Fibroblast of skin of left biceps (primary cell): ENCODE data around the gene UVRAG.
"Not testable (repeated sequence)": the region's sequence is repeated elsewhere in the genome, so short reads cannot be mapped to it uniquely, and the experiment has no call there.

Experiments
- DNase-seq, 2 experiments: peaks; one replicate each; pipeline ENCODE4 v3.0.0-alpha.2; 2013; ENCODE audit warnings: low read depth in 2 of 2

UVRAG gene

GRCh38 chr11:75959540-75959939, 144.5 kb downstream of the UVRAG start:
- no peak for DNase-seq

DNA sequence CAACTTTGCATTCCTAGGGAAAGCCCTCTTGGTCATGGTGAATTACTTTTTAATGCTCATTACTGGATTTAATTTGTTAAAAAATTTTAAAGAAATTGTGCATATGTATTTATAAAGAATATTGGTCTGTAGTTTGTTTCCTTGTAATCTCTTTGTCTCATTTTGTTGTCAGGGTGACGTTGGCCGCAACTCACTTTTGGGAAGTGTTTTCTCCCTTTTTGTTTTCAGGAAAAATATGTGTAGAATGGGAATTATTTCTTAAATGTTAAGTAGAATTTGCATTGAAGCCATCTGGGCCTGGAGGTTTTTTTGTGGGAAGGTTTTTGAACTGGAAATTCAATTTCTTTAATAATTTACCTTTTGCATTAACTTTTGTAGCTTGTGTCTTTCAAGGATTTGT, 149.1 kb downstream of the UVRAG start:
- no peak for DNase-seq

DNA sequence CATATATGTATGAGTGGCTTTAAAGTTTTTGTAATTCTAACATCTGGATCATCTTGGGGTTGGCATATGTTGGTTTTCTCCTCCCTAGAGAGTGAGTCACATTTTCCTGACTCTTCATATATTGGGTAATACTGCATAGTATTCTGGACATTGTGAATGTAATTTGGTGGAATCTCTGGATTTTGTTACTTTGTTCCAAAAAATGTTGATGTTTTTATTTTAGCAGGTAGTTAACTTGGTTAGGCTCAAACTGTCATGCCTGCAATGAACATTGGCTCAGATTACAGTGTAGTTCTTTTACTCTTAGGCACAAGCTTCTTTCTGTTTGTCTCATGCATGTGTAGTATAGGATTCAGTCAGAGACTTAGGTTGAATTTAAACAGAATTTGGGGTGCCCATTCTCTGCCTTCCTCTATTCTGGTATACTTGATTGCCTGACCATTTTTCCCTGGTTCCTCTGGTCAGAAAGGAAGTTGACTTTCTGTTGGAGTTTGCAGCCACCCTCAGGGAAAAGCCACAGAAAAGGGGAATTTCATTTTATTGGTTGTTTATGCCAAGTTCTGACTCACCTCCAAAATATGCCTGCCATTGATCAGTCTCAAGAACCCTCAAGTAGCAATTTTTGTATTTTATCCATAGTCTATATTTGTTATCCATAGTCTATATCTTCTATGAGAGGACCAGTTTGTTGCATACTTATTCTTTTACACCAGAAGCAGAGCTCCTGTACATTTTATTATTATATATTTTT, 151.7 kb downstream of the UVRAG start:
- peak; percentile 80 to 85 for DNase-seq

DNA sequence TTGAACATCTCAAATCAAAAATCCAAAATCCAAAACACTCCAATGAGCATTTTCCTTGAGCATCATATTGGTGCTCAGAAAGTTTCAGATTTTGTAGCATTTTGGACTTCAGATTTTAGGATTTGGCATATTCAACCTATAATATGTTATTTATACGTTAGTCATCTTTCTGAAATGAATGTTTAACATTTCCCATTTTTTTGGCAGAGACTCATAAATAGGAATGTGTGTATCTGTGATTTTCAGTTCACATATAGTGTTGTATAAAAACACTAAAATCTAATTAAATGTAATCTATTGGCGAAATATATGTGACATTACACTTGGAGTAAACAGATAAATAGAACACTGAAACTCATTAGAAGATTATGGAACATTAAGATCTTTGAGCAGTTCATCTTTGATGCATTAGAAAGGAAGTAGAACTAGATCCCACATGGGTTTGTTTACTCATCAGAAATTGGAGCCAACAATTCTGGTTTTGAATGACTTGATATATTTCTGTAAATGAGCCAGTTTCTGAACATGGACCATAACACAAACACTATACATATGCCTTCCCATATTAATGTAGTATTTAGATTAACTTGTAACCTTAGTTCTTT, 153.1 kb downstream of the UVRAG start:
- peak; percentile 29 for DNase-seq

DNA sequence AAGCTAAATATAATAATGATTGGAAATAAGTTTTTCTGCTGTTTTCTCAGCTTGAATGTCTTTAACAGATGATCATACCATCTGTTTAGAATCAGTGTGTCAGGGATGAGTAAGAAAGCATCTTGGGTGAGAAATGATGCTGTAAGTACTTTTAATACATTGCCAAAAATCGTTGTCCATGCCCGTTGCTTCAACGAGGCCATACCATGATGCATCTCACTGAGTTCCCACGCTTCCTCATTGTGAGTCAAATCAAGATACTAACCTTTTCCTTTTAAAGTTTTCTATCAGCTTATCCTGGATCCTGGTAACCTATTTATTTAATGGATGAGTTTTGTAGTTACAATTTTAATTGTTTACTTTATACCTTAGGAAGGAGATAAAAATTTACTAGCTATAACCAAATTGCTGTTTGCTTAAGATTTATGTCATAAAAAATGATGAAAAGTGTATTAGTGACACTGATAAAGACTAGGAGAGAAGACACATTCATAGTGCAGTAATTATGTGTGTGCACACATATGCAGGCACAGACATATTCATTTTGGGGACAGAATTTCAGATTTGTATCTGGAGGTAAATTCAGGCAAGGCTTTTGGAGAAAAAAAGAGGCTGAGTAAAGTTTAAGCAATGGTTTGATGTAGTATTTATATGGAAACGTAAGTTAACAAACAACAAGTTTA, 154.8 kb downstream of the UVRAG start:
- peak; percentile 26 to 40 for DNase-seq

GRCh38 chr11:75973710-75974109, 158.7 kb downstream of the UVRAG start:
- not testable (repeated sequence) for DNase-seq

DNA sequence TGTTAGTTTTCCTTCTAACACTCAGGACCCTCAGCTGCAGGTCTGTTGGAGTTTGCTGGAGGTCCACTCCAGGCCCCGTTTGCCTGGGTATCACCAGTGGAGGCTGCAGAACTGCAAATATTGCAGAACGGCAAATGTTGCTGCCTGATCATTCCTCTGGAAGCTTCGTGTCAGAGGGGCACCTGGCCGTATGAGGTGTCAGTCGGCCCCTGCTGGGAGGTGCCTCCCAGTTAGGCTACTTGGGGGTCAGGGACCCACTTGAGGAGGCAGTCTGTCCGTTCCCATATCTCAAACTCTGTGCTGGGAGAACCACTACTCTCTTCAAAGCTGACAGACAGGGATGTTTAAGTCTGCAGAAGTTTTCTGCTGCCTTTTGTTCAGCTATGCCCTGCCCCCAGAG, 164.1 kb downstream of the UVRAG start:
- DNase-seq: not testable (repeated sequence)

DNA sequence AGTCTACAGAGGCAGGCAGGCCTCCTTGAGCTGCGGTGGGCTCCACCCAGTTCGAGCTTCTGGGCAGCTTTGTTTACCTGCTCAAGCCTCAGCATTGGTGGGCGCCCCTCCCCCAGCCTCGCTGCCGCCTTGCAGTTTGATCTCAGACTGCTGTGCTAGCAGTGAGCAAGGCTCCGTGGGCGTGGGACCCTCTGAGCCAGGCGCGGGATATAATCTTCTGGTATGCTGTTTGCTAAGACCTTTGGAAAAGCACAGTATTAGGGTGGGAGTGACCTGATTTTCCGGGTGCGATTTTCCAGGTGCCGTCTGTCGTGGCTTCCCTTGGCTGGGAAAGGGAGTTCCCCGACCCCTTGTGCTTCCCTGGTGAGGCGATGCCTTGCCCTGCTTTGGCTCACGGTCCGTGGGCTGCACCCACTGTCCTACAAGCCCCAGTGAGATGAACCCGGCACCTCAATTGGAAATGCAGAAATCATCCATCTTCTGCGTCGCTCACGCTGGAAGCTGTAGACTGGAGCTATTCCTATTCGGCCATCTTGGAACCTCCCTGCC, 164.5 kb downstream of the UVRAG start:
- not testable (repeated sequence) for DNase-seq

DNA sequence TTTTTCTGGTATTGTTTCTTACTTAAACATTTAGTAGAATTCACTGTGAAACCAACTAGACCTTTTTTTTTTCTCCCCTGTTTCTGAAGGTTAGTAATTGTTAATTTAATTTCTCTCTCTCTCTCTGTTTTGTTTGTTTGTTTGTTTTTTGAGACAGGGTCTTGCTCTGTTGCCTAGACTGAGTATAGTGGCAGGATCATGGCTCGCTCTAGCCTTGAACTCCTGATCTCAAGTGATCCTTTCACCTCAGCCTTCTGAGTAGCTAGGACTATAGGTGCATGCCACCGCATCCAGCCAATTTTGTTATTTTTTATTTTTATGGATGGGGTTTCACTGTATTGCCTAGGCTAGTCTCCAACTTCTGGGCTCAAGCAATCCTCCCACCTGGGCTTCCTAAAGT, 165.0 kb downstream of the UVRAG start:
- DNase-seq: no peak

DNA sequence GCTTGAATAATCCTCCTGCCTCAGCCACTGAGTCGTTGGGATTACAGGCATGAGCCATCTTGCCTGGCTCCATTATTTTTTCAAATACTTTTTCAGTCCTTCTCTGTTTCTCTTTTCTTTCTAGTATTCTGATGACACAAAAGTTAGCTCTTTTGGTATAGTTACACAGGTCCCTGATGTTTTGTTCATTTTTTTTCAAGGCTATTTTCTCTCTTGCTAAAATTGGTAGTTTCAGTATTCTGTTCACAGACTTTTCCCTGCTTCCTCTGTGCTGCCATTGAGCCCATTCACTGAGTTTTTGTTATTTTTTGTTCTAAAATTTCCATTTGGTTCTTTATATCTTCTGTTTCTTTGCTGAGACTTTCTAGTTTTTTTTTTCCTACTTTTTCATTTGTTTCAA, 166.5 kb downstream of the UVRAG start:
- DNase-seq: no peak

- no peak for DNase-seq
Measured at GRCh38 chr11:75982309-75982708, 167.3 kb downstream of the UVRAG start.

- no peak for DNase-seq
Measured at GRCh38 chr11:75986966-75987365, 172.0 kb downstream of the UVRAG start.

DNA sequence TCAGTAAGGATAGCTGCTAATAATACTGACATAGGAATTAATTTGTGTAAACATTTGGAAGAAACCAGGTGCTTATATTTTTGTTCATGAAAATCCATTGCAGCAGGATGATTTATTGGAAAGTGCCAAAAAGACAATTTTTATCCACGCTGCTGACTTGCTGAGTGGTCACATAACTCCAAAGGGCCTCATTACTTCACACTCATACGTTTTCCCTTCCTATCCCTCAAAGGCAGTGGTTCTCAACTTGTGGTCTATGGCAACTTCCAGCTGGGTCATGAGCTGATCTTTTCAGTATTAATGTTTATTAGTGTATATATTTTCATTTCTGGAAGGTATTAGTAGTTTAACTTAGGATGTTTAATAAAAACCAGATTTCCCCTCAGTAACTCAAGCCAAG, 178.1 kb downstream of the UVRAG start:
- DNase-seq: peak; percentile 31 to 42

GRCh38 chr11:75994616-75995015, 179.6 kb downstream of the UVRAG start:
- DNase-seq: no peak

DNA sequence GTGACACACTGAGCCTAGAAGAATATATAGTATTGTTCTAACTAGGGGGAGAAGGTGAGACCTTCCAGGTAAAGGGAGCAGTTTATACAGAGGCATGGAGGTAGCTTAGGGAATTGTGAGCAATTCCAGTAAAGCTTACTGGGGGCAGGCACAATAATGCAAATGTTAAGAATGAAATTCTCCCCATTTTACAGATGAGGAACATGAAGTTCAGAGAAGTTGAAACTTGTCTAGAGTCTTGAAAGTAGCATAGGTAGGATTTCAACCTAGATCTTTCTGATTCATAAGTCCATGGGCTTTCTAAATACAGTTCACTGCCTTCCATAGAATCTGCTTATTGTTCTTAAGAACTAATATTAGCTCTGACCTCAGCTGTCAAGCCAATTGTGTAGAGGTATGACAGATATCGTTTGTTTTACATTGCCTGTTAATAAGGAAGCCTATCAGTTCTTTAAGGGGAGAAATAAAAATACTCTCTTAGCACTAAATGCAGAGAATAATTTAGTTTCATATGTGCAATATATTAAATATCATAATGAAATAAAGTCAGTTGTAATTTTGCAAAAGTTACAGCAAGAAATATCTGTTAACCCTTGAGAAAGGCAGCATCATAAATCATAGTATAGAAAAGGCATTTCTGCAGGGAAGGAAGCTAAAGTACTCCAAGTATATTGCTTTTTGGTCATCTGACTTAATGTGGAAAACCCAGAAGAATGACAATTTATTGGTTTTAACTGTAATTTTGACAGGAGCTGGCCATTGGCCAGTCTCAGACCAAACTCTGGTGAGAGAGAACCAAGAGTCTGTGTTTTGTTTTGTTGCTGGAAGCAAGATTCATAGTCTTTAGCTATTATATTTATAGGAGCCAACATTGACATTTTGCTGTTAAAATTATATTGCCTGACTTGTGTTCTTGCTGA, 181.8 kb downstream of the UVRAG start:
- DNase-seq: peak; percentile 33 to 36

- no peak for DNase-seq
Measured at GRCh38 chr11:76004400-76004799, 189.4 kb downstream of the UVRAG start.

GRCh38 chr11:76005756-76006155, 190.7 kb downstream of the UVRAG start:
- DNase-seq: no peak

GRCh38 chr11:76007166-76007565, 192.2 kb downstream of the UVRAG start:
- no peak for DNase-seq

DNA sequence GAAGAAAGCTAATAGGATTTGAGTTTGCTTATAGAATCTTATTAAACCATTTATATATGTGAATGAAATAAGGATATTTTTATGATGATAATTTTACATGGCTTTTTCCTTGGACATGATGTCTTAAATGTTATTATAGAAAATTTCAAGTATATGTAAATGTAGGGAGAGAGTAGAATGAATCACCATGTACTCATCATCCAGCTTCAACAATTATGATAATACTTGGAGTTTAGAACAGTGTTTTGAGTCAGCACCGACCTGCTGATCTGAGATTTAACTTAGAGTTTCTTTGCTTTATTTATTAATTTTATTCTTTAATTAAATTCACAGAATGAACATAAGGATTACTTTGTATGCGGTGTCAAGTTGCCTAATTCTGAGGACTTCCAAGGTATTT, 193.5 kb downstream of the UVRAG start:
- DNase-seq: no peak

DNA sequence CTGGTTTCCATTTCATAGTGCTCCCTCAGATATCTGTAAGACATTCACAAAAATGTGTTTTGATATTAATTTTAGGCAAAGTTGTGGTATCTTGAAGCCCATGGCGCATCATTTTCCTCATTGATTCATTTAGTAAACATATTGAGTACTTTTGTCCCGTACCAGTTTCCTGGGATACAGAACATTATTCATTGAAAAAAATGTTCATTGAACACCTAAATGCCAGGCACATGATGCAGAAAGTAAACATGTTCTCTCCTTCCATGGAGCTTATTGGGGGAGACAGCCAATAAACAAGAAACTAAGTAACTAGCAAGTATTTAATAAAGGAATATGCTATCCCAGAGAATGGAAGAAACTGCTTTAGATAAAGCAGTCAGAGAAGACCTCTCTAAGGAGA, 195.0 kb downstream of the UVRAG start:
- no peak for DNase-seq

DNA sequence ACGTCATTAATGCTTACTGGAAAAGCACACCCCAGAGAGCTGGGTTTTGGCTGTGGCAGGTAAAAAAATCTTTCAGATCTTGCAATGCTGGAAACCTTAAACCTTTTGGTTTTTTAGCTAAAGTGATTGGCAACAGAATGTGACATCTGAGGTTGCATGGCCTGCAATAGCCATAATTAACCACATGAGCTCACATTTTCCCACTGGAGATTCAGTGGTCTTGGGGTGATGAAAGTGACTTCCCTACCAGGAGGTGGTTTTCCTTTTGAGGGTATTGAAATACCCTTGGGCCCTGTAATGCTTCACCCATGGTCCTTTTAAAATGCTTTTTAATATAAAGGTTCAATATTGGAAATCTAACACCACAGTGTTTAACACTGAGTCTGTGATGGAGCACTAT, 198.5 kb downstream of the UVRAG start:
- DNase-seq: no peak
